Measurements from ENCODE around the gene ABHD12.

Gene ABHD12

GRCh38 chr20:25252686-25253421 is 137.8 kb downstream of the ABHD12 start:
- DNase-seq (ENCODE audit: insufficient read length, low spot score): no peak
- no peak for TF ChIP-seq POLR2A (IDR thresholded peaks at IDR 0.05; ENCODE audit: low read depth, low read length)
- no peak for FAIRE-seq

GRCh38 chr20:25252230-25252651 is 138.4 kb downstream of the ABHD12 start:
- no peak for TF ChIP-seq POLR2A (IDR thresholded peaks at IDR 0.05; ENCODE audit: low read depth, low read length)
- DNase-seq (ENCODE audit: insufficient read length, low spot score) (no peak), FAIRE-seq (no peak)

- TF ChIP-seq POLR2A (IDR thresholded peaks at IDR 0.05; ENCODE audit: low read depth, low read length): no peak
These were observed 139.1 kb downstream of the ABHD12 start for GRCh38 chr20:25251558-25251957.

GRCh38 chr20:25251019-25251418 is 139.6 kb downstream of the ABHD12 start:
- no peak for TF ChIP-seq POLR2A (IDR thresholded peaks at IDR 0.05; ENCODE audit: low read depth, low read length)
- no peak for DNase-seq (ENCODE audit: insufficient read length, low spot score)
- no peak for FAIRE-seq

More at GRCh38 chr20:25251558-25251957, 139.1 kb downstream of the ABHD12 start:
- DNase-seq (ENCODE audit: insufficient read length, low spot score): no peak
- FAIRE-seq: no peak

- FAIRE-seq: no peak
- TF ChIP-seq POLR2A (IDR thresholded peaks at IDR 0.05; ENCODE audit: low read depth, low read length): no peak
- no peak for DNase-seq (ENCODE audit: insufficient read length, low spot score)
These were observed 140.1 kb downstream of the ABHD12 start for GRCh38 chr20:25250508-25250907.

Measured in H54 (cell line).